Measurements from ENCODE around the gene DPP10. TPM values are rescaled to one million over a fixed set of nuclear protein-coding genes. Genes with fewer than 3 reads are reported as not detected.

Gene DPP10
- total RNA-seq, 1 experiment from 2014 or later, result not detected

DNA sequence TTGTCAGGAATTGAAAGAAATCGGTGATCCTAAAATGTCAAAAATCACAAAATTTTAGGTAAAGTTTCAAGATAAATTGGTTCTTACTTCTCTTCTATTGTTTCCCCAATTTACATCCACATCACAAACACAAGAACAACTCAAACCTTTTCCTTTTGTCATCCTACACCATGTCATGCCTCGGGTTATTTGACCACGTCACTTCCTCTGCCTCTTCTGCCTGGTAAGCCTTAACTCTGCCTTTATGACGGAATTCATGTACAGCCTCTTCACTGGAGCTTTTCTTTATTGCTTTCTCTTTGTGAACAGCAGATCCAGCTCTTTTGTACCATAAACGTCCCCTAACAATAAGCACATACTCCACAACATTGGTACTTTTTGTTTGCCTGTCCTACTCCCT lies 258.0 kb downstream of the DPP10 start:
- Mint-ChIP-seq H3K27me3 (ENCODE audit: unreplicated experiment) (no peaks in the 10 kb centered on the region), H3K4me3 (ENCODE audit: low read depth, unreplicated experiment) (no peak overlapping the region), H3K9me3 (ENCODE audit: low read depth, unreplicated experiment) (peaks cover 14% of the 10 kb centered on the region), H3K27ac (ENCODE audit: unreplicated experiment) (no peak overlapping the region), H3K36me3 (ENCODE audit: insufficient read depth, unreplicated experiment) (no peaks in the 10 kb centered on the region), H3K4me1 (ENCODE audit: low read depth, unreplicated experiment) (no peaks in the 10 kb centered on the region)
- no peak for DNase-seq
- CTCF ChIA-PET, result no interaction called here
- intact Hi-C loops (cut with micrococcal nuclease; ENCODE audit: unreplicated experiment), result no loop called here
- TF ChIP-seq, protein P1, sequence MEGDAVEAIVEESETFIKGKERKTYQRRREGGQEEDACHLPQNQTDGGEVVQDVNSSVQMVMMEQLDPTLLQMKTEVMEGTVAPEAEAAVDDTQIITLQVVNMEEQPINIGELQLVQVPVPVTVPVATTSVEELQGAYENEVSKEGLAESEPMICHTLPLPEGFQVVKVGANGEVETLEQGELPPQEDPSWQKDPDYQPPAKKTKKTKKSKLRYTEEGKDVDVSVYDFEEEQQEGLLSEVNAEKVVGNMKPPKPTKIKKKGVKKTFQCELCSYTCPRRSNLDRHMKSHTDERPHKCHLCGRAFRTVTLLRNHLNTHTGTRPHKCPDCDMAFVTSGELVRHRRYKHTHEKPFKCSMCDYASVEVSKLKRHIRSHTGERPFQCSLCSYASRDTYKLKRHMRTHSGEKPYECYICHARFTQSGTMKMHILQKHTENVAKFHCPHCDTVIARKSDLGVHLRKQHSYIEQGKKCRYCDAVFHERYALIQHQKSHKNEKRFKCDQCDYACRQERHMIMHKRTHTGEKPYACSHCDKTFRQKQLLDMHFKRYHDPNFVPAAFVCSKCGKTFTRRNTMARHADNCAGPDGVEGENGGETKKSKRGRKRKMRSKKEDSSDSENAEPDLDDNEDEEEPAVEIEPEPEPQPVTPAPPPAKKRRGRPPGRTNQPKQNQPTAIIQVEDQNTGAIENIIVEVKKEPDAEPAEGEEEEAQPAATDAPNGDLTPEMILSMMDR (IDR thresholded peaks at IDR 0.05; ENCODE audit: unreplicated experiment), result no peak
- no TSS peak for BruUV-seq (replicated peaks)

DNA sequence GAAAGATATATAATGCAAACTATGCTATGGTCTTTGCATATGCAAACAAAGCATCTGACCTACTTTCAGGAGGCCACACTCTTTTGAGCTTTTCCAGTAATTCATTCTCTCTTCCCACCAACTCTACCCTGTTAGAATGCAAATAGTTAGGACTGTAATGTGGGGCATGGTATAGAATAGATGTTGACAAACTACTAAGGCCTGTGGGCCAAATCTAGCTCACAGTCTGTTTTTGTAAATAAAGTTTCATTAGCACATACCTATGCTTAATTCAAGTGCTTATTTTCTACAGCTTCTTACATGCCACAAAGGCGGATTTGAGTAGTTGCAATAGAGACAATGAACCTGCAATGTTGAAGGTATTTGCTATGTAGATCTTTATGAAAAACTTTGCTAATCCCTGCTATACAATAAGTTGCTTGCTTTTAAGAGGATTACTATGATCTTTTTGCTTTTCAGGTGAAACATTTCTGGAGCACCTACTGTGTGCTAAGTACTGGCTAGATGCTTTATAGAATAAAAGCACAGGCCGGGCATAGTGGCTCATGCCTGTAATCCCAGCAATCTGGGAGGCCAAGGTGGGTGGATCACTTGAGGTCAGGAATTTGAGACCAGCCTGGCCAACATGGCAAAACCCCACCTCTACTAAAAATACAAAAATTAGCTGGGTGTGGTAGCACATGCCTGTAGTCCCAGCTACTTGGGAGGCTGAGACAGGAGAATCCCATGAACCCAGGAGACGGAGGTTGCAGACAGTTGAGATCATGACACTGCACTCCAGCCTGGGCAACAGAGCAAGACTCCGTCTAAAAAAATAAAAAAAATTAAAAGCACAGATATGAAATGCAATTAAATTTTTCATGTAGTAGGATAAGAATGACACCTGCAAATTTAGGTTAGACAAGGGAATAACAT lies 267.8 kb downstream of the DPP10 start:
- no TSS peak for BruUV-seq (replicated peaks)
- no peaks in the 10 kb centered on the region for H3K4me1 Mint-ChIP-seq (ENCODE audit: low read depth, unreplicated experiment)
- no peaks in the 10 kb centered on the region for H3K36me3 Mint-ChIP-seq (ENCODE audit: insufficient read depth, unreplicated experiment)
- H3K9me3 Mint-ChIP-seq (ENCODE audit: low read depth, unreplicated experiment), result peaks cover 8% of the 10 kb centered on the region
- H3K4me3 Mint-ChIP-seq (ENCODE audit: low read depth, unreplicated experiment), result no peak overlapping the region
- intact Hi-C loops (cut with micrococcal nuclease; ENCODE audit: unreplicated experiment), result no loop called here
- no peak overlapping the region for H3K27ac Mint-ChIP-seq (ENCODE audit: unreplicated experiment)
- no peaks in the 10 kb centered on the region for H3K27me3 Mint-ChIP-seq (ENCODE audit: unreplicated experiment)
- DNase-seq, result no peak
- CTCF ChIA-PET, result no interaction called here
- TF ChIP-seq, protein P1 (IDR thresholded peaks at IDR 0.05; ENCODE audit: unreplicated experiment), result no peak

DNA sequence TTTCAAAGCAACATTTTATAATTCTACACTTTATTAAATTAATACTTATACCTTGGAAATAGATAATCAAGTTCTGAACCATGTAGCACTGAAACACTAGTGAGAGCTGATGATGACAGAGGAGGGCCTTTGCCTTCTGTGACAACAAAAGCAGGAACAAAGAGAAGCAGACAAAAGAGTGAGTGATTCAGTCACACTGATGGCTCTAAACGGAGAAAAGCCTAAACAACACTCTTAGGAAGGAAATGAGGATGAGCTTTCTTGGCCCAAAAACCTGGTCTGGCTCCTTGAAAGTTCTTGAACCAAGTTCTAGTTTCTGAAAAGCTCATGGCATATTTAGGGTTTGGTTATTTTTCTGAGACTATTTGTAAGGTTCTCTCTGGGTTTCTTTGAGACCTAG lies 271.9 kb downstream of the DPP10 start:
- no peak for DNase-seq
- intact Hi-C loops (cut with micrococcal nuclease; ENCODE audit: unreplicated experiment), result no loop called here
- CTCF ChIA-PET, result no interaction called here
- TF ChIP-seq, protein P1 (IDR thresholded peaks at IDR 0.05; ENCODE audit: unreplicated experiment), result no peak
- BruUV-seq (replicated peaks), result no TSS peak
- H3K36me3 Mint-ChIP-seq (ENCODE audit: insufficient read depth, unreplicated experiment), result no peaks in the 10 kb centered on the region
- H3K27me3 Mint-ChIP-seq (ENCODE audit: unreplicated experiment), result no peaks in the 10 kb centered on the region
- no peaks in the 10 kb centered on the region for H3K4me1 Mint-ChIP-seq (ENCODE audit: low read depth, unreplicated experiment)
- H3K4me3 Mint-ChIP-seq (ENCODE audit: low read depth, unreplicated experiment), result no peak overlapping the region
- no peak overlapping the region for H3K27ac Mint-ChIP-seq (ENCODE audit: unreplicated experiment)
- H3K9me3 Mint-ChIP-seq (ENCODE audit: low read depth, unreplicated experiment), result peaks cover 2% of the 10 kb centered on the region

DNA sequence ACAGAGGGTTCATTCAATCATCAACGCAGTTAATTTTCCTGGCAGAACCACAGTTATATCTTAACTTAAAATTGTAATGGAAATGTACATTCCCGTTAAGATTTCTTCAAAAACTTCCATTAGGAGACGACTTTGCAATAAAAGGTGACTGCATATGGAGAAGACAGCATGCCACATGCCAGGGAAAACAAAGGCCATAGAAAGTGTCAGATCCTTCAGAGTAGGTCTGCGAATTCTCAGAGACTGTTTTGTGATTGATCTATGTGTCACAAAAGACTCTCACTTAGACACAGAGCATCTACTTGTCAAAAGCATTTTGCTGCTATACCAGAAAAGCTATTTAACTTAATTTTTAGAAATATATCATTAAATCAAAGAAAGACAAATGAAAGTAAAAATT lies 274.6 kb downstream of the DPP10 start:
- Mint-ChIP-seq H3K27ac (ENCODE audit: unreplicated experiment) (no peak overlapping the region), H3K36me3 (ENCODE audit: insufficient read depth, unreplicated experiment) (no peaks in the 10 kb centered on the region), H3K9me3 (ENCODE audit: low read depth, unreplicated experiment) (peaks cover 2% of the 10 kb centered on the region), H3K4me1 (ENCODE audit: low read depth, unreplicated experiment) (no peaks in the 10 kb centered on the region), H3K4me3 (ENCODE audit: low read depth, unreplicated experiment) (no peak overlapping the region), H3K27me3 (ENCODE audit: unreplicated experiment) (no peaks in the 10 kb centered on the region)
- intact Hi-C loops (cut with micrococcal nuclease; ENCODE audit: unreplicated experiment), result no loop called here
- CTCF ChIA-PET, result no interaction called here
- TF ChIP-seq, protein P1 (IDR thresholded peaks at IDR 0.05; ENCODE audit: unreplicated experiment), result no peak
- BruUV-seq (replicated peaks), result no TSS peak
- DNase-seq, result no peak
